Measurements from ENCODE around the gene FOCAD.
"Not testable (repeated sequence)": the region's sequence is repeated elsewhere in the genome, so short reads cannot be mapped to it uniquely, and the experiment has no call there.

Gene FOCAD

GRCh38 chr9:20684035-20684874 is at the start of gene FOCAD:
Gene FOCAD, plus strand, starts transcription at chr9:20684259. Its CDS starts 31,095 bp downstream, at chr9:20715354.
- peak; percentile 94 for DNase-seq

- no peak for DNase-seq
Observed at GRCh38 chr9:20634895-20635294, 49.2 kb upstream of the FOCAD start.

DNA sequence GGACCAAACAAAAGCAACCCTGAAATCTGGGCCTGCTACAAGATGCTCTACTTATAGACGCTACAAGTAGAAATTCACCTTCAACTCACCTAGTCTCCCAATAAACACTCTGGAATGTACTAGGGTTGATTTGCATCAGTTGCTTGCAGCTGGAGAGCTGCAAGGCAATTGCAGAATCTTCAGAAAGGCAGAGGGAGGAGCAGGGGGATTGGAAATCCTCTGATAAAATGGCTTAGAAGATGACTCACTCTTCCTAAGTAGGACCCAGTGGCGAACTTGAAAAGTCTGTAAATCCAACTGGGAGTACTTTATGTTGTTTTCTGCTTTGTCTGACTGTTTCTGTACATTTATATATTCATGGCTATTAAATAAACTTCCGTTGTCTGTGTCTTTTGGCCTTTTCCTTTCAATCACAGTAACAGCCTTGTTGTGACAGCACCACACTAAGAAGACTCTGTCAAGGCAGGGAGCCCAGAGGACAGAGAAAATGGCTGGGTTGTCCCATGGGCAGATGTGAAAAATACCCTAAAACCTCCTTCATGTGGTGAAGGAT is 47.1 kb upstream of the FOCAD start:
- DNase-seq: no peak

DNA sequence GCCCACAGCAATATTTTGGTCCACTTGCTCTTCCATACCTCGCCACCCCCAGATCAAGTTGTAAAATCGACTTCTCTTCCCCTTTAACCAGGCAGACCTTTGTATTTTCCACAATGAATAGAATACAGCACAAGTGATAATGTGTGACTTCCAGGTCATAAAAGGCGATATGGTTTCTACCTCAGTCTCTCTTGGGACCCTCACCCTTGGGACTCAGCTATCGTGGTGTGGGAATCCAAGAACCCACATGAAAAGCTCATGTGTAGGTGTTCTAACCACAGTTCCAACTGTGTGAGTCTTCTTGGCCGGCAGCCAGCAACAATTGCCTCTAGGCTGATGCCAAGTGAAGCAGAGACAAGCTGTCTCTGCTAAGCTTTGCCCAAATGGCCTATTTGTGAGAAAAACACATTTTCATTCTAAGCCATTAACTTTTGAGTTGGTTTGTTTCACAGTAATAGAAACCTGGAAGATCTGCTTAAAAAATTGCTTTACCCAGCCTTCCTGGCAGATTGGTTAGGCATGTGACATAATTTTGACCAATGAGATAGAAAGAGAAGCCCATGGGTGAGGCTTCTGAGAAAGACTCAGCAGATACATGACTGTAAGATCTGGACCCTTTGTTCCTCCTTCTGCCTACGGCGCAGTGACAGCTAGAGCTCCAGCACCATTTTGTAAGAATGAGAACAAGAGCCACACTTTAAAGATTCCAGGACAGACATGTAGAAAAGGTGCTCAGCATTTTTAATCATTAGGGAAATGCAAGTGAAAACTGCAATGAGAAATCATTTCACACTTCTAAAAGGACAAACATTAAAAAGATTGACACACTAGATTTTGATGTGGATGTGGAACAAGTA is 43.5 kb upstream of the FOCAD start:
- peak; percentile 83 to 84 for DNase-seq

GRCh38 chr9:20642045-20642444 is 42.0 kb upstream of the FOCAD start:
- DNase-seq: no peak

GRCh38 chr9:20643660-20644059 is 40.4 kb upstream of the FOCAD start:
- no peak for DNase-seq

- no peak for DNase-seq
Observed at GRCh38 chr9:20646656-20647055, 37.4 kb upstream of the FOCAD start.

- DNase-seq: no peak
Observed at GRCh38 chr9:20649381-20649780, 34.7 kb upstream of the FOCAD start.

DNA sequence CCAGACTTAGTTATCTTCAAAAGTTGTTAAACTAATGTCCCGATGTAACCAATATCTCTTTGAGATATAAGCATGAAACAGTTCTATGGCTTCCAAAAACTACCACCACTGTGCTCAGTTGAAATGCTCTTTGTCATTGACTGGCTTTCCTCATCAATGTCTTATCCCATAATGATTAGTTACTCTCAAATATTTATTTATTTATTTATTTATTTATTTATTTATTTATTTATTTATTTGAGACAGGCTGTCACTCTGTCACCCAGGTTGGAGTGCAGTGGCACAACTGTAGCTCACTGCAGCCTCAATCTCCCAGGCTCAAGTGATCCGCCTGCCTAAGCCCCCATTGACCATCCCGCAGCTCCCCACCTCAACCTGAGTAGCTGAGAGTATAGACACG is 33.7 kb upstream of the FOCAD start:
- no peak for DNase-seq

- no peak for DNase-seq
Observed at GRCh38 chr9:20650750-20651299, 33.2 kb upstream of the FOCAD start.

GRCh38 chr9:20651939-20652338 is 32.1 kb upstream of the FOCAD start:
- no peak for DNase-seq

DNA sequence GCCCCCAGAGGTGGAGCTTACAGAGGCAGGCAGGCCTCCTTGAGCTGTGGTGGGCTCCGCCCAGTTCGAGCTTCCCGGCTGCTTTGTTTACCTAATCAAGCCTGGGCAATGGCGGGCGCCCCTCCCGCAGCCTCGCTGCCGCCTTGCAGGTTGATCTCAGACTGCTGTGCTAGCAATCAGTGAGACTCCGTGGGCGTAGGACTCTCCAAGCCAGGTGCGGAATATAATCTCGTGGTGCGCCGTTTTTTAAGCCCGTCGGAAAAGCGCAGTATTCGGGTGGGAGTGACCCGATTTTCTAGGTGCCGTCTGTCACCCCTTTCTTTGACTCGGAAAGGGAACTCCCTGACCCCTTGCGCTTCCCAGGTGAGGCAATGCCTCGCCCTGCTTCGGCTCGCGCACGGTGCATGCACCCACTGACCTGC is 25.8 kb upstream of the FOCAD start:
- peak; percentile 29 to 31 for DNase-seq

DNA sequence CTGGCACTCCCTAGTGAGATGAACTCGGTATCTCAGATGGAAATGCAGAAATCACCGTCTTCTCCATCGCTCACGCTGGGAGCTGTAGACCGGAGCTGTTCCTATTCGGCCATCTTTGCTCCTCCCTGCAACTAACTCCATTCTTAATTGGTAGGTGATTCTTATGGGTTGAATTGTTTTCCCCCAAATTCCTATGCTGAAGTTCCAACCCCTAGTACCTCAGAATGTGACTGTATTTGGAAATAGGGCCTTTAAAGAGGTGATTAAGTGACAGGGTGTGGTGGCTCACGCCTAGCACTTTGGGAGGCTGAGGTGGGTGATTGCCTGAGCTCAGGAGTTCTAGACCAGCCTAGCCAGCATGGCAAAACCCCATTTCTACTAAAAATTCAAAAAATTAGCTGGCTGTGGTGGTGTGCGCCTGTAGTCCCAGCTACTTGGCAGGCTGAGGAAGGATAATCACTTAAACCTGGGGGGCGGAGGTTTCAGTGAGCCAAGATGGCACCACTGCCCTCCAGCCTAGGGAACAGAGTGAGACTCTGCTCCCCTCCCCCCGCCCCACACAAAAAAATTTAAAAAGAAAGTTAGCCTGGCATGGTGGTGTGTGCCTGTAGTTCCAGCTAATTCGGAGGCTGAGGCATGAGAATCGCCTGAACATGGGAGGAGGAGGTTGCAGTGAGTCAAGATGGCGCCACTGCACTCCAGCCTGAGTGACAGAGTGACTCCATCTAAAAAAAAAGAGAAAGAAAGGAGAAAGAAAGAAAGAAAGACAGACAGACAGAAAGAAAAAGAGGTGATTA is 25.2 kb upstream of the FOCAD start:
- no peak for DNase-seq

GRCh38 chr9:20659474-20659967 is 24.5 kb upstream of the FOCAD start:
- no peak for DNase-seq

DNA sequence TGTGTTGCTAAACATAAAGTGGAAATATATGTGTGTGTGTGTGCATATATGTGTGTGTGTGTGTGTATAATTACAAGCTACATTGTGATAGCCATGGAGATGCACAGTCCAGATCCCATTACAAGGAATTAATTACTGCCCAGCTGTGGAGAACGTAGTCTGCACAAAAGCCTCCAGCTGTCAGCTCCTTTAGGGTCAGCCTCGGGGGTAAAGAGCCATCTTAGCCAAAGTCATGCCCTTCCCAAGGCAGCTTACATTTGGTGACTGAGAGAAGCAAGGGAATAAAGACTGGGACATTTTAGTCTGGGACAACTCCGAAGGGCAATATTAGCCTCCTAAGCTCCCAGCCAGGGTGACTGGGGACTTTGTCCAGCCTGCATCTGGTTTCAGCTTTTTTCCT is 21.9 kb upstream of the FOCAD start:
- DNase-seq: no peak

DNA sequence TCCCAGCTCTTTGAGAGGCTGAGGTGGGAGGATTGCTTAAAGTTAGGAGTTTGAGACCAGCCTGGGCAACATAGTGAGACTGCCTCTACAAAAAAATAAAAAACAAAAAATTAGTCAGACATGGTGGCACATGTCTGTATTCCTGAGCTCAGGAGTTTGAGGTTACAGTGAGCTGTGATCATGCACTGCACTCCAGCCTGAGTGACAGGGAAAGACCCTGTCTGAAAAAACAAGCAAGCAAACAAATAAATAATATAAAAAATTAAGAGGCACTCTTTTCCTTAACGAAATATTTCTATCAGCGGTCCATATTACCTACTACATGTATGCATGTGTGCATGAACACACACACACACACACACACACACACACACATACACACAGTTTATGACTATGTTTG is 20.9 kb upstream of the FOCAD start:
- no peak for DNase-seq

DNA sequence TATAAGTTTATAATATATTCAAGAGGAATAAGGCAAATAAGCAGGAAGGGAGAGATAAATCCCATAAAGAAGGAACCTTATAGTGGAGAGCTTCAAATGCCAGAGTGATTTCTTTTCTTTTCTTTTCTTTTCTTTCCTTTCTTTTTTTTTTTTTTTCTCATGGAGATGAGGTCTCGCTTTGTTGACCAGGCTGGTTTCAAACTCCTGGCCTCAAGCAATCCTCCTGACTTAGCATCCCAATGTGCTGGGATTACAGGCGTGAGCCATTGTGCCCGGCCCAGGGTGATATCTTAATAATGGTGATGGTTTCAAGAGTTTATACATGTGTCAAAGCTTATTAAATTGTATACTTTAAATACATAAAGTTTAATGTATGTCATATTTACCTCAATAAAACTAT is 19.6 kb upstream of the FOCAD start:
- DNase-seq: no peak

- no peak for DNase-seq
Observed at GRCh38 chr9:20670395-20670794, 13.7 kb upstream of the FOCAD start.

DNA sequence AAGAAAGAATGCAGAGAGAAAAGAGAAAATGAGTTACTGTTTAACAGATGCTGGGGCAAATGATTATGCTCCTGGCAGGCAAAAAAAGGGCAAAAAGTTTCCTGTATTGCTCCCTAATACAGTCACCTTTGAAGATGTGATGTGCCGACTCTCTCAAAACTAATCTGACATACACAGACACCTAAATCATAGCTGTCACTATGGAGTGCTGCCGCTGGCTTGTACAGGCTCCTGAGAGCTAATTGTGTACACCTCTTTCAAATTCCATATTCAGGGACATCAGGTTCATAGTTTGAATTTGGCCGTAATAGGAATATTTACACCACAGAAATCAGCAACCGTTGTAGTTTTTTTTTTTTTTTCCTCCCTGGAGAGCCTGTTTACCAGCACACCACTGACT is 12.4 kb upstream of the FOCAD start:
- no peak for DNase-seq

GRCh38 chr9:20673537-20673936 is 10.5 kb upstream of the FOCAD start:
- not testable (repeated sequence) for DNase-seq

GRCh38 chr9:20681467-20681866 is 2.6 kb upstream of the FOCAD start:
- DNase-seq: no peak

DNA sequence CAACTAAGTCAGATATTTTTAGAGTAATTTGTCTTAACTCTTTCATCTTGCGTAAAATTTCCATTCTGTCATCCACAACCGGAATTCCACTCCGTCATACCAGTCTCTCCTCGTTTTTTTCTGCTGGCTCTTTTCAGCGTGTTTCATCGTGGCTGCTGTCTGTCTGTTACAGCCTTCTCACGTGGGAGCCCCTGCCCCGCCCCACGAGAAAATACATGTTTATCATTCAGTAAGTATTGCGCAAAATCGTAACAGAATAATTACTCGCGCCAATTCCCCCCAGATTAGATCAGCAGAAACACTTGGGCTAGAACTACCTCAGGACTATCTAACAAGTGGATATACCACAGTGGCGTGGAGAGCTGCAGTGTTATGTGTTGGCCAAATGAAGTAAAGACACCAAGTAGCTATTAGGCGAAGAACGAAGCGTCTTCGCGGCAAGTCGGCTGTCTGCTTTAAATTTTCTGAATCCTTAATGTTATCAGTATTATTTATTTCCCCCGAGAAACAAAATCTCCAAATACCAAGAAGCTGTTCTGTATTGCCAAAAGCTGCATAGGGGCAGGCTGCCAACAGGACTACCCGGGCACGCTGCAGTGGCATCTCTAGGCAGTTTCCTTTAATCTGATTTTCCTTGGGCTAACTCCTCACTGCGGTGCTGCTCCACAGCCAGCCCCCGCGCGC is 566 bp upstream of the FOCAD start:
- DNase-seq: peak; percentile 51 to 58

All from activated CD4-positive, alpha-beta T cell treated with anti-CD3 and anti-CD28 coated beads for 4 hours (primary cell).